ENCODE results near the gene FEM1B. TPM values are rescaled to one million over a fixed set of nuclear protein-coding genes. Genes with fewer than 3 reads are reported as not detected.

Gene FEM1B
- polyA plus RNA-seq, 2 of the 4 experiments (the other 2 are of a cell fraction): 19.5 to 59.1 TPM

DNA sequence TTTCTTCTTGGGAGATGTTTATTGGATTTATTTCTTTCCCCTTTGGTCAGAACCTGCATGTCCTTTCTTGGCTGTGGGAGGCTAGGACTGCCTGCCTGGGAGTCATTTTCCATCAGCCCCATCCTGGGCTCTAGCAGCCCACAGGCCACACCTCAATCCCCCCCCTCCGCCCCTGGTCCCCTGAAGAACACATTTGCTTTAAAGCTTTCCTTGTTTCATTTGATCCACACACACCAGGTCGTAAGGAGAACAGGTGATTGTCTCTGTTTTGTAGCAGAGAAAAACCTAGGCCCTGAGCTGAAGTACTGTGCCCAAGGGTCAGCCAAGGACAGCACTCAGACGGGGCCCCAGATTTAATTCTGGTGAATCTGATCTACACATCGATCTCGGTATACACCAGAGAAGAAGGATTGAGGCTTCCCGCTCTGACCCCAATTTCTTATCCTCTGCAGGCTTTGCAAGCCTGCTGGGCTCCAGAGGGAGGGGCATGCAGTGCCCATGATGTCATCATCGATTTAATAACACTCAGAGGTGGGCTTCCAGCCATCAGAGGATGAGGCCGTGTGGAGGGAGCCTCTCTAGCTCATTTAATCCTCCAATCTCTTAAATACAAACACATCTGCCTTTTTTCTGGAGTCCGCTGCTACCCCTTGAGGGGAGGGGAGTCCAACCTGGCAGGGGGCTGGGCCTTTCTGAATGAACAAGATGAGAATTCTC, 46.3 kb upstream of the FEM1B start:
- Histone ChIP-seq H3K9me3 (no peaks in the 10 kb centered on the region), H3K27ac (no peak overlapping the region), H3K4me2 (no peak overlapping the region), H3K4me1 (peaks cover 25% of the 10 kb centered on the region), H3K4me3 (no peak overlapping the region)
- FAIRE-seq (no peak), DNase-seq (ENCODE audit: low read depth in 1 of 2, low spot score in 1 of 2) (no peak), ATAC-seq (no peak)
- CTCF ChIA-PET: interaction anchor here (0.8 to 2.0 kb wide), 7 partner anchors 10 to 694 kb away, joined by 3 to 8 read pairs (median 5); no protein-coding TSS in a partner anchor
- POLR2A ChIA-PET: interaction anchor here (0.6 kb wide), 1 partner anchor 1704 kb away, joined by 4 read pairs; no protein-coding TSS in a partner anchor
- WGBS (ENCODE audit: missing lambda C conversion rate): 74% methylated on average over 9 of the region's 9 CpGs
- TF ChIP-seq, protein P1, sequence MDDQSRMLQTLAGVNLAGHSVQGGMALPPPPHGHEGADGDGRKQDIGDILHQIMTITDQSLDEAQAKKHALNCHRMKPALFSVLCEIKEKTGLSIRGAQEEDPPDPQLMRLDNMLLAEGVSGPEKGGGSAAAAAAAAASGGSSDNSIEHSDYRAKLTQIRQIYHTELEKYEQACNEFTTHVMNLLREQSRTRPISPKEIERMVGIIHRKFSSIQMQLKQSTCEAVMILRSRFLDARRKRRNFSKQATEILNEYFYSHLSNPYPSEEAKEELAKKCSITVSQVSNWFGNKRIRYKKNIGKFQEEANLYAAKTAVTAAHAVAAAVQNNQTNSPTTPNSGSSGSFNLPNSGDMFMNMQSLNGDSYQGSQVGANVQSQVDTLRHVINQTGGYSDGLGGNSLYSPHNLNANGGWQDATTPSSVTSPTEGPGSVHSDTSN (IDR thresholded peaks at IDR 0.05): no peak
- TF ChIP-seq ESRRA (IDR thresholded peaks at IDR 0.05; ENCODE audit: borderline replicate concordance, low read length): no peak
- TF ChIP-seq RNF2 (IDR thresholded peaks at IDR 0.05; ENCODE audit: borderline replicate concordance, low read depth): no peak
- TF ChIP-seq MAZ (IDR thresholded peaks at IDR 0.05; ENCODE audit: borderline replicate concordance, low read depth, low read length): no peak
- TF ChIP-seq SREBF2 (IDR thresholded peaks at IDR 0.05): no peak
- no peak for TF ChIP-seq NR3C1 (IDR thresholded peaks at IDR 0.05)
- TF ChIP-seq ZFP36 (IDR thresholded peaks at IDR 0.05; ENCODE audit: borderline replicate concordance, partially characterized antibody): no peak
- TF ChIP-seq FOXS1 (CRISPR knock-in tag; IDR thresholded peaks at IDR 0.05): no peak
- no peak for TF ChIP-seq RAD21 (conservative IDR thresholded peaks at IDR 0.05 in 1 of 2, IDR thresholded peaks at IDR 0.05 in 1 of 2)
- TF ChIP-seq, protein P2, sequence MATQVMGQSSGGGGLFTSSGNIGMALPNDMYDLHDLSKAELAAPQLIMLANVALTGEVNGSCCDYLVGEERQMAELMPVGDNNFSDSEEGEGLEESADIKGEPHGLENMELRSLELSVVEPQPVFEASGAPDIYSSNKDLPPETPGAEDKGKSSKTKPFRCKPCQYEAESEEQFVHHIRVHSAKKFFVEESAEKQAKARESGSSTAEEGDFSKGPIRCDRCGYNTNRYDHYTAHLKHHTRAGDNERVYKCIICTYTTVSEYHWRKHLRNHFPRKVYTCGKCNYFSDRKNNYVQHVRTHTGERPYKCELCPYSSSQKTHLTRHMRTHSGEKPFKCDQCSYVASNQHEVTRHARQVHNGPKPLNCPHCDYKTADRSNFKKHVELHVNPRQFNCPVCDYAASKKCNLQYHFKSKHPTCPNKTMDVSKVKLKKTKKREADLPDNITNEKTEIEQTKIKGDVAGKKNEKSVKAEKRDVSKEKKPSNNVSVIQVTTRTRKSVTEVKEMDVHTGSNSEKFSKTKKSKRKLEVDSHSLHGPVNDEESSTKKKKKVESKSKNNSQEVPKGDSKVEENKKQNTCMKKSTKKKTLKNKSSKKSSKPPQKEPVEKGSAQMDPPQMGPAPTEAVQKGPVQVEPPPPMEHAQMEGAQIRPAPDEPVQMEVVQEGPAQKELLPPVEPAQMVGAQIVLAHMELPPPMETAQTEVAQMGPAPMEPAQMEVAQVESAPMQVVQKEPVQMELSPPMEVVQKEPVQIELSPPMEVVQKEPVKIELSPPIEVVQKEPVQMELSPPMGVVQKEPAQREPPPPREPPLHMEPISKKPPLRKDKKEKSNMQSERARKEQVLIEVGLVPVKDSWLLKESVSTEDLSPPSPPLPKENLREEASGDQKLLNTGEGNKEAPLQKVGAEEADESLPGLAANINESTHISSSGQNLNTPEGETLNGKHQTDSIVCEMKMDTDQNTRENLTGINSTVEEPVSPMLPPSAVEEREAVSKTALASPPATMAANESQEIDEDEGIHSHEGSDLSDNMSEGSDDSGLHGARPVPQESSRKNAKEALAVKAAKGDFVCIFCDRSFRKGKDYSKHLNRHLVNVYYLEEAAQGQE (IDR thresholded peaks at IDR 0.05): no peak
- no peak for TF ChIP-seq CBX2 (IDR thresholded peaks at IDR 0.05; ENCODE audit: borderline replicate concordance, low read depth)

DNA sequence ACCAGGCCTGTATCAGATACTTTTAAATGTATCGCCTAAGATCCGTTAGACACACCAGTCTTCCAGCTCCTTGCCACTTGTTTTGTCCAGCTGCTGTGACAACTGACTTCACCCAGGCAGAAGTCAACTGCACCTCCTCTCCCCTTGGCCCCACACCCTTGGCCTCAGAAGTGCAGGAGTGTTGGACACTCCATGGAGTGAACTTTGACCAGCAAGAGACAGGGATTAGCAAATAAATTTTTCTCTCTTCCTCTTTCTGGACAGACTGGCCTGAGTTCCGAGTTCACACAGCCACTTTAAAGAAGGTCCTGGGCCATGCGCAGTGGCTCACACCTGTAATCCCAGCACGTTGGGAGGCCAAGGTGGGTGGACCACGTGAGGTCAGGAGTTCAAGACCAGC, 45.1 kb upstream of the FEM1B start:
- ATAC-seq (no peak), DNase-seq (ENCODE audit: low read depth in 1 of 2, low spot score in 1 of 2) (no peak), FAIRE-seq (no peak)
- Histone ChIP-seq H3K27ac (no peak overlapping the region), H3K4me2 (peak overlapping the region; percentile 27; the same call in 1 of the 3 replicates), H3K4me3 (no peak overlapping the region), H3K9me3 (no peaks in the 10 kb centered on the region), H3K4me1 (peaks cover 22% of the 10 kb centered on the region)
- TF ChIP-seq ZSCAN20 (CRISPR knock-in tag; IDR thresholded peaks at IDR 0.05): no peak
- TF ChIP-seq HOXB13 (CRISPR knock-in tag; IDR thresholded peaks at IDR 0.05; ENCODE audit: low read depth): no peak
- no peak for TF ChIP-seq MAFK (IDR thresholded peaks at IDR 0.05; ENCODE audit: partially characterized antibody)
- no peak for TF ChIP-seq FOXS1 (CRISPR knock-in tag; IDR thresholded peaks at IDR 0.05)
- TF ChIP-seq TP53 (CRISPR knock-in tag; IDR thresholded peaks at IDR 0.05): no peak
- TF ChIP-seq, protein P3, sequence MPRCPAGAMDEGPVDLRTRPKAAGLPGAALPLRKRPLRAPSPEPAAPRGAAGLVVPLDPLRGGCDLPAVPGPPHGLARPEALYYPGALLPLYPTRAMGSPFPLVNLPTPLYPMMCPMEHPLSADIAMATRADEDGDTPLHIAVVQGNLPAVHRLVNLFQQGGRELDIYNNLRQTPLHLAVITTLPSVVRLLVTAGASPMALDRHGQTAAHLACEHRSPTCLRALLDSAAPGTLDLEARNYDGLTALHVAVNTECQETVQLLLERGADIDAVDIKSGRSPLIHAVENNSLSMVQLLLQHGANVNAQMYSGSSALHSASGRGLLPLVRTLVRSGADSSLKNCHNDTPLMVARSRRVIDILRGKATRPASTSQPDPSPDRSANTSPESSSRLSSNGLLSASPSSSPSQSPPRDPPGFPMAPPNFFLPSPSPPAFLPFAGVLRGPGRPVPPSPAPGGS (IDR thresholded peaks at IDR 0.05): no peak
- no peak for TF ChIP-seq JUNB (IDR thresholded peaks at IDR 0.05)
- no peak for TF ChIP-seq RARB (CRISPR knock-in tag; IDR thresholded peaks at IDR 0.05)
- TF ChIP-seq TFCP2L1 (CRISPR knock-in tag; IDR thresholded peaks at IDR 0.05): no peak
- TF ChIP-seq, protein P4, sequence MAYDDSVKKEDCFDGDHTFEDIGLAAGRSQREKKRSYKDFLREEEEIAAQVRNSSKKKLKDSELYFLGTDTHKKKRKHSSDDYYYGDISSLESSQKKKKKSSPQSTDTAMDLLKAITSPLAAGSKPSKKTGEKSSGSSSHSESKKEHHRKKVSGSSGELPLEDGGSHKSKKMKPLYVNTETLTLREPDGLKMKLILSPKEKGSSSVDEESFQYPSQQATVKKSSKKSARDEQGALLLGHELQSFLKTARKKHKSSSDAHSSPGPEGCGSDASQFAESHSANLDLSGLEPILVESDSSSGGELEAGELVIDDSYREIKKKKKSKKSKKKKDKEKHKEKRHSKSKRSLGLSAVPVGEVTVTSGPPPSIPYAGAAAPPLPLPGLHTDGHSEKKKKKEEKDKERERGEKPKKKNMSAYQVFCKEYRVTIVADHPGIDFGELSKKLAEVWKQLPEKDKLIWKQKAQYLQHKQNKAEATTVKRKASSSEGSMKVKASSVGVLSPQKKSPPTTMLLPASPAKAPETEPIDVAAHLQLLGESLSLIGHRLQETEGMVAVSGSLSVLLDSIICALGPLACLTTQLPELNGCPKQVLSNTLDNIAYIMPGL (CRISPR knock-in tag; IDR thresholded peaks at IDR 0.05; ENCODE audit: borderline replicate concordance): no peak
- no peak for TF ChIP-seq NR3C1 (IDR thresholded peaks at IDR 0.05)
- TF ChIP-seq EHF (CRISPR knock-in tag; IDR thresholded peaks at IDR 0.05): no peak
- TF ChIP-seq, protein P5, sequence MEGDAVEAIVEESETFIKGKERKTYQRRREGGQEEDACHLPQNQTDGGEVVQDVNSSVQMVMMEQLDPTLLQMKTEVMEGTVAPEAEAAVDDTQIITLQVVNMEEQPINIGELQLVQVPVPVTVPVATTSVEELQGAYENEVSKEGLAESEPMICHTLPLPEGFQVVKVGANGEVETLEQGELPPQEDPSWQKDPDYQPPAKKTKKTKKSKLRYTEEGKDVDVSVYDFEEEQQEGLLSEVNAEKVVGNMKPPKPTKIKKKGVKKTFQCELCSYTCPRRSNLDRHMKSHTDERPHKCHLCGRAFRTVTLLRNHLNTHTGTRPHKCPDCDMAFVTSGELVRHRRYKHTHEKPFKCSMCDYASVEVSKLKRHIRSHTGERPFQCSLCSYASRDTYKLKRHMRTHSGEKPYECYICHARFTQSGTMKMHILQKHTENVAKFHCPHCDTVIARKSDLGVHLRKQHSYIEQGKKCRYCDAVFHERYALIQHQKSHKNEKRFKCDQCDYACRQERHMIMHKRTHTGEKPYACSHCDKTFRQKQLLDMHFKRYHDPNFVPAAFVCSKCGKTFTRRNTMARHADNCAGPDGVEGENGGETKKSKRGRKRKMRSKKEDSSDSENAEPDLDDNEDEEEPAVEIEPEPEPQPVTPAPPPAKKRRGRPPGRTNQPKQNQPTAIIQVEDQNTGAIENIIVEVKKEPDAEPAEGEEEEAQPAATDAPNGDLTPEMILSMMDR (IDR thresholded peaks at IDR 0.05): no peak
- ChIA-PET CTCF (interaction anchor here (0.6 to 1.7 kb wide), 4 partner anchors 9 to 1244 kb away, joined by 3 to 6 read pairs (median 4); no protein-coding TSS in a partner anchor), POLR2A (no interaction called here)
- 71% methylated on average over 6 of the region's 6 CpGs for WGBS (ENCODE audit: missing lambda C conversion rate)
